IMR-90 (cell line): ENCODE results near the gene CHD2. TPM values are rescaled to one million over a fixed set of nuclear protein-coding genes. Genes with fewer than 3 reads are reported as not detected.

Source experiments
- ATAC-seq: fragments of 200-7000 bp; cut with Tn5 transposase; 2 replicates; pipeline ENCODE4 v1.9.1; 2020; ENCODE audit warnings: low read depth, mild to moderate bottlenecking, moderate library complexity
- BruUV-seq: library from RNA; stranded (reverse); fragments of 400-500 nt; replicated peaks from 2 replicates; lab custom pipeline; 2021; lab: Mats Ljungman, UMichigan
- CTCF ChIA-PET: fragments of 300-600 bp; formaldehyde crosslinking; extraction: SDS; loops from one replicate; lab custom pipeline; 2021; ENCODE audit warnings: antibody characterized with exemption; lab: Yijun Ruan, JAX
- POLR2A ChIA-PET: fragments of 300-600 bp; sonication (Branson Sonifier 250); formaldehyde crosslinking; loops from one replicate; lab custom pipeline; 2022; ENCODE audit warnings: antibody characterized with exemption; ENCODE audit not compliant: unreplicated experiment; lab: Charles Lee
- DNase-seq: peaks from one replicate; pipeline ENCODE4 v3.0.0; 2013
- H2AFZ ChIP-seq: replicated peaks from 2 replicates; pipeline ENCODE3; 2013; ENCODE audit warnings: low read length, mild to moderate bottlenecking; ENCODE audit not compliant: poor library complexity
- H2AK5ac ChIP-seq: 2 replicates; pipeline ENCODE4 v1.6.1; 2013; ENCODE audit warnings: low read depth, low read length, inconsistent platforms
- H2AK9ac ChIP-seq: replicated peaks from 2 replicates; pipeline ENCODE3; 2013; ENCODE audit warnings: mild to moderate bottlenecking, low read depth, low read length, moderate library complexity; ENCODE audit not compliant: poor library complexity
- H2BK120ac ChIP-seq: 2 replicates; pipeline ENCODE4 v1.6.1; 2013; ENCODE audit warnings: low read depth, low read length, inconsistent platforms
- H2BK15ac ChIP-seq: 3 replicates; pipeline ENCODE4 v1.6.1; 2013; ENCODE audit warnings: low read depth, low read length, inconsistent platforms
- H2BK20ac ChIP-seq: 2 replicates; pipeline ENCODE4 v1.6.1; 2013; ENCODE audit warnings: low read depth, mild to moderate bottlenecking, inconsistent platforms, low read length, moderate library complexity
- H2BK5ac ChIP-seq: 2 replicates; pipeline ENCODE4 v1.6.1; 2013; ENCODE audit warnings: mild to moderate bottlenecking, low read depth, low read length, inconsistent platforms; ENCODE audit not compliant: poor library complexity, severe bottlenecking
- H3K14ac ChIP-seq: replicated peaks from 2 replicates; pipeline ENCODE4 v1.6.1; 2013; ENCODE audit warnings: low read depth, low read length, inconsistent platforms
- H3K18ac ChIP-seq: 2 replicates; pipeline ENCODE4 v1.6.1; 2013; ENCODE audit warnings: low read depth, low read length, control low read depth
- H3K23ac ChIP-seq: 2 replicates; pipeline ENCODE4 v1.6.1; 2013; ENCODE audit warnings: low read depth, low read length, inconsistent platforms
- H3K27ac ChIP-seq: 2 replicates; pipeline ENCODE4 v1.5.1; 2013; ENCODE audit warnings: mild to moderate bottlenecking, control low read depth, low read length; ENCODE audit not compliant: insufficient read depth
- H3K27me3 ChIP-seq: 2 replicates; pipeline ENCODE4 v1.6.1; 2013; ENCODE audit warnings: low read length; ENCODE audit not compliant: control insufficient read depth, insufficient read depth
- H3K36me3 ChIP-seq: 2 replicates; pipeline ENCODE4 v1.6.1; 2013; ENCODE audit warnings: low read length, mixed read lengths; ENCODE audit not compliant: control insufficient read depth, insufficient read depth
- H3K4ac ChIP-seq: 2 replicates; pipeline ENCODE4 v1.6.1; 2013; ENCODE audit warnings: low read depth, low read length, inconsistent platforms
- H3K4me1 ChIP-seq: 2 replicates; pipeline ENCODE4 v1.6.1; 2013; ENCODE audit warnings: low read length, mixed read lengths; ENCODE audit not compliant: control insufficient read depth, insufficient read depth
- H3K4me2 ChIP-seq: 2 replicates; pipeline ENCODE4 v1.6.1; 2013; ENCODE audit warnings: low read depth, mild to moderate bottlenecking, control low read depth, low read length, moderate library complexity
- H3K4me3 ChIP-seq: 2 replicates; pipeline ENCODE4 v1.5.1; 2013; ENCODE audit warnings: low read depth, mild to moderate bottlenecking, control low read depth, low read length, moderate library complexity; ENCODE audit not compliant: insufficient read depth
- H3K56ac ChIP-seq: 2 replicates; pipeline ENCODE4 v1.6.1; 2013; ENCODE audit warnings: low read length, inconsistent platforms; ENCODE audit not compliant: insufficient read depth; ENCODE audit errors: extremely low read depth
- H3K79me1 ChIP-seq, 2 experiments: 2 replicates each; pipeline ENCODE4 v1.6.1; 2013; ENCODE audit warnings: low read length in 2 of 2, inconsistent platforms in 1 of 2, low read depth in 1 of 2
- H3K9ac ChIP-seq: 2 replicates; pipeline ENCODE4 v1.6.1; 2013; ENCODE audit warnings: low read depth, low read length, control low read depth
- H3K9me1 ChIP-seq: 2 replicates; pipeline ENCODE4 v1.6.1; 2013; ENCODE audit warnings: low read length, inconsistent platforms; ENCODE audit not compliant: insufficient read depth
- H3K9me3 ChIP-seq: 2 replicates; pipeline ENCODE4 v1.6.1; 2013; ENCODE audit warnings: low read length; ENCODE audit not compliant: control insufficient read depth, insufficient read depth
- H4K20me1 ChIP-seq: 2 replicates; pipeline ENCODE4 v1.6.1; 2013; ENCODE audit warnings: low read length, inconsistent platforms; ENCODE audit not compliant: insufficient read depth
- H4K5ac ChIP-seq: 2 replicates; pipeline ENCODE4 v1.6.1; 2013; ENCODE audit warnings: mild to moderate bottlenecking, low read depth, low read length, control low read depth
- H4K8ac ChIP-seq, 2 experiments: 2 replicates each; pipeline ENCODE4 v1.6.1; 2013; ENCODE audit warnings: low read depth in 2 of 2, low read length in 2 of 2, control low read depth in 1 of 2, inconsistent platforms in 1 of 2
- H4K91ac ChIP-seq: 2 replicates; pipeline ENCODE4 v1.6.1; 2013; ENCODE audit warnings: low read depth, low read length, inconsistent platforms; ENCODE audit not compliant: insufficient read depth
- BHLHE40 ChIP-seq: fragments of 150-350 bp; IDR thresholded peaks from 2 replicates; pipeline ENCODE4 v1.6.1; 2016; ENCODE audit warnings: mild to moderate bottlenecking, low read depth, low read length
- CHD1 ChIP-seq: IDR thresholded peaks from 2 replicates; pipeline ENCODE4 v1.6.1; 2012; ENCODE audit warnings: low read depth, low read length, improper control_type of control experiment
- CTCF ChIP-seq: conservative IDR thresholded peaks from 2 replicates; pipeline ENCODE4 v1.5.1; 2012; ENCODE audit warnings: mild to moderate bottlenecking, low read depth, low read length, improper control_type of control experiment
- MAFK ChIP-seq: IDR thresholded peaks from 2 replicates; pipeline ENCODE4 v1.6.1; 2012; ENCODE audit warnings: low read depth, low read length, improper control_type of control experiment
- MAZ ChIP-seq: IDR thresholded peaks from 2 replicates; pipeline ENCODE4 v1.6.1; 2012; ENCODE audit warnings: low read depth, mild to moderate bottlenecking, low read length, improper control_type of control experiment, moderate library complexity, borderline replicate concordance
- MXI1 ChIP-seq: IDR thresholded peaks from 2 replicates; pipeline ENCODE4 v1.6.1; 2012; ENCODE audit warnings: low read depth, mild to moderate bottlenecking, low read length, moderate library complexity, borderline replicate concordance
- RAD21 ChIP-seq: IDR thresholded peaks from 2 replicates; pipeline ENCODE4 v1.6.1; 2012; ENCODE audit warnings: low read length, improper control_type of control experiment
- RCOR1 ChIP-seq: IDR thresholded peaks from 2 replicates; pipeline ENCODE4 v1.6.1; 2012; ENCODE audit warnings: mild to moderate bottlenecking, low read length, improper control_type of control experiment; ENCODE audit not compliant: insufficient replicate concordance
- RFX5 ChIP-seq: IDR thresholded peaks from 2 replicates; pipeline ENCODE4 v1.8.0; 2012; ENCODE audit warnings: low read depth, mild to moderate bottlenecking, low read length, moderate library complexity
- SMC3 ChIP-seq: fragments of 150-350 bp; IDR thresholded peaks from 2 replicates; pipeline ENCODE4 v1.6.1; 2016; ENCODE audit warnings: low read depth, mild to moderate bottlenecking, antibody characterized with exemption, low read length, moderate library complexity
- WGBS, 2 experiments: methylation state at CpG; one replicate each; pipeline versions ENCODE4 v1.1.5 to v1.1.7; 2013; ENCODE audit warnings: missing lambda C conversion rate in 2 of 2; ENCODE audit not compliant: insufficient read length in 1 of 2; ENCODE audit errors: extremely low coverage in 2 of 2; 5-methylcytosine and 5-hydroxymethylcytosine counted together
- dilution Hi-C: fragments of 300-500 bp; cut with HindIII; formaldehyde crosslinking; loops from one replicate; pipeline ENCODE4 v1.14.3; 2018; ENCODE audit warnings: low sequenced_read_pairs; ENCODE audit not compliant: unreplicated experiment
- in situ Hi-C: fragments of 300-500 bp; cut with MboI; formaldehyde crosslinking; loops from 3 replicates; pipeline ENCODE4 v1.14.3; 2019; ENCODE audit warnings: low sequenced_read_pairs, inconsistent platforms, mixed read lengths
- intact Hi-C: fragments of 100-400 bp; cut with micrococcal nuclease; formaldehyde crosslinking; loops from 2 replicates; pipeline ENCODE4 v1.10.0; 2022
- polyA plus RNA-seq, 3 experiments: library from polyadenylated mRNA; depleted of rRNA; stranded (reverse); fragments of >200 nt; gene quantifications; 2 replicates each; pipeline ENCODE4 v1.2.3, GENCODE V29; 2012; ENCODE audit warnings: low replicate concordance in 1 of 3
- total RNA-seq: library from RNA; depleted of rRNA; stranded (reverse); fragments of >200 nt; gene quantifications from 2 replicates; pipeline ENCODE4 v1.2.3, GENCODE V29; 2012
- TF ChIP-seq, protein P1 (sequence below): fragments of 150-350 bp; IDR thresholded peaks from 2 replicates; pipeline ENCODE4 v1.6.1; 2016; ENCODE audit warnings: low read depth, mild to moderate bottlenecking, low read length, moderate library complexity, borderline replicate concordance
- TF ChIP-seq, protein P2 (sequence below): fragments of 150-350 bp; IDR thresholded peaks from 2 replicates; pipeline ENCODE4 v1.6.1; 2017; ENCODE audit warnings: mild to moderate bottlenecking, antibody characterized with exemption, low read length, low read depth

The CHD2 gene
- total and polyA plus RNA-seq, 2 of the 4 experiments (the other 2 are of a cell fraction): 44.9 to 64.7 TPM

- WGBS, 2 experiments: no CpG with 5 or more reads among the region's 2 CpGs
- Histone ChIP-seq H3K9me1 (no peaks in the 10 kb centered on the region), H3K23ac (no peak overlapping the region), H3K79me1 (peaks cover 40 to 45% of the 10 kb centered on the region in 2 experiments), H3K36me3 (peaks cover 69% of the 10 kb centered on the region), H3K4me3 (no peak overlapping the region), H4K5ac (no peak overlapping the region), H3K27me3 (no peaks in the 10 kb centered on the region), H3K14ac (no peak overlapping the region), H2BK20ac (no peak overlapping the region), H2AK5ac (no peak overlapping the region), H4K20me1 (peaks cover 6% of the 10 kb centered on the region; the same call in 1 of the 2 replicates), H3K4me2 (no peak overlapping the region), H3K27ac (no peak overlapping the region), H3K4me1 (peaks cover 3% of the 10 kb centered on the region; the same call in 1 of the 2 replicates), H2BK15ac (no peak overlapping the region), H3K56ac (no peak overlapping the region), H4K91ac (no peak overlapping the region), H3K18ac (no peak overlapping the region), H2BK120ac (no peak overlapping the region), H2AK9ac (no peak overlapping the region), H3K9ac (no peak overlapping the region), H2BK5ac (no peak overlapping the region), H2AFZ (no peak overlapping the region), H4K8ac (no peak overlapping the region), H3K4ac (no peak overlapping the region), H3K9me3 (no peaks in the 10 kb centered on the region)
- ChIA-PET POLR2A (no interaction called here), CTCF (interaction anchor here (1.0 to 1.3 kb wide), 2 partner anchors 10 to 204 kb away, joined by 3 read pairs; no protein-coding TSS in a partner anchor)
- in situ Hi-C loops (no loop called here), intact Hi-C loops (no loop called here), dilution Hi-C loops (no loop called here)
- no peak for ATAC-seq
- no peak for DNase-seq
- TF ChIP-seq MAFK (no peak), BHLHE40 (no peak), RCOR1 (no peak), MXI1 (no peak), MAZ (no peak), SMC3 (no peak), CTCF (no peak), RAD21 (no peak), CHD1 (no peak), RFX5 (no peak)
- TF ChIP-seq, protein P1, sequence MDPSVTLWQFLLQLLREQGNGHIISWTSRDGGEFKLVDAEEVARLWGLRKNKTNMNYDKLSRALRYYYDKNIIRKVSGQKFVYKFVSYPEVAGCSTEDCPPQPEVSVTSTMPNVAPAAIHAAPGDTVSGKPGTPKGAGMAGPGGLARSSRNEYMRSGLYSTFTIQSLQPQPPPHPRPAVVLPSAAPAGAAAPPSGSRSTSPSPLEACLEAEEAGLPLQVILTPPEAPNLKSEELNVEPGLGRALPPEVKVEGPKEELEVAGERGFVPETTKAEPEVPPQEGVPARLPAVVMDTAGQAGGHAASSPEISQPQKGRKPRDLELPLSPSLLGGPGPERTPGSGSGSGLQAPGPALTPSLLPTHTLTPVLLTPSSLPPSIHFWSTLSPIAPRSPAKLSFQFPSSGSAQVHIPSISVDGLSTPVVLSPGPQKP: no peak
- TF ChIP-seq, protein P2, sequence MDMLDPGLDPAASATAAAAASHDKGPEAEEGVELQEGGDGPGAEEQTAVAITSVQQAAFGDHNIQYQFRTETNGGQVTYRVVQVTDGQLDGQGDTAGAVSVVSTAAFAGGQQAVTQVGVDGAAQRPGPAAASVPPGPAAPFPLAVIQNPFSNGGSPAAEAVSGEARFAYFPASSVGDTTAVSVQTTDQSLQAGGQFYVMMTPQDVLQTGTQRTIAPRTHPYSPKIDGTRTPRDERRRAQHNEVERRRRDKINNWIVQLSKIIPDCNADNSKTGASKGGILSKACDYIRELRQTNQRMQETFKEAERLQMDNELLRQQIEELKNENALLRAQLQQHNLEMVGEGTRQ: no peak
- no TSS peak for BruUV-seq
Measured at GRCh38 chr15:93001881-93002280, 101.8 kb downstream of the CHD2 start.
